ENCODE measurements around the gene SATB2.

- no peak for TF ChIP-seq CTCF (conservative IDR thresholded peaks at IDR 0.05)
- no peak for TF ChIP-seq ZFX (IDR thresholded peaks at IDR 0.05)
These were observed 12.0 kb upstream of the SATB2 start for GRCh38 chr2:199469514-199470360.

Measured in C4-2B (cell line).